Measurements from ENCODE around the gene CD70. TPM values are rescaled to one million over a fixed set of nuclear protein-coding genes. Genes with fewer than 3 reads are reported as not detected.
"Not testable (repeated sequence)": the region's sequence is repeated elsewhere in the genome, so short reads cannot be mapped to it uniquely, and the experiment has no call there.

Gene CD70
- total RNA-seq, 1 donor, result 0.27 TPM

- peak in 1 of 3 donors; percentile 31 for DNase-seq (ENCODE audit: low read depth in 2 of 3, low spot score in 2 of 3)
Observed at GRCh38 chr19:6572217-6572616, 18.7 kb downstream of the CD70 start.

GRCh38 chr19:6571167-6571566 is 19.8 kb downstream of the CD70 start:
- DNase-seq (ENCODE audit: low read depth in 2 of 3, low spot score in 2 of 3), result no peak

- DNase-seq (ENCODE audit: low read depth in 2 of 3, low spot score in 2 of 3), result no peak
Observed at GRCh38 chr19:6570764-6571163, 20.2 kb downstream of the CD70 start.

- DNase-seq (ENCODE audit: low read depth in 2 of 3, low spot score in 2 of 3), result no peak
Observed at GRCh38 chr19:6568816-6569215, 22.1 kb downstream of the CD70 start.

- DNase-seq (ENCODE audit: low read depth in 2 of 3, low spot score in 2 of 3), result no peak
Observed at GRCh38 chr19:6568010-6568526, 22.9 kb downstream of the CD70 start.

- not testable (repeated sequence) for DNase-seq (ENCODE audit: low read depth in 2 of 3, low spot score in 2 of 3)
Observed at GRCh38 chr19:6566727-6567126, 24.2 kb downstream of the CD70 start.

GRCh38 chr19:6564393-6564792 is 26.6 kb downstream of the CD70 start:
- DNase-seq (ENCODE audit: low read depth in 2 of 3, low spot score in 2 of 3), result peak in 2 of 3 donors; percentile 31 to 63

GRCh38 chr19:6562437-6562836 is 28.5 kb downstream of the CD70 start:
- DNase-seq (ENCODE audit: low read depth in 2 of 3, low spot score in 2 of 3), result not testable (repeated sequence)

- DNase-seq (ENCODE audit: low read depth in 2 of 3, low spot score in 2 of 3), result no peak
Observed at GRCh38 chr19:6556480-6557195, 34.3 kb downstream of the CD70 start.

- no peak for DNase-seq (ENCODE audit: low read depth in 2 of 3, low spot score in 2 of 3)
Observed at GRCh38 chr19:6556043-6556449, 34.9 kb downstream of the CD70 start.

GRCh38 chr19:6551607-6552450 is 39.1 kb downstream of the CD70 start:
- DNase-seq (ENCODE audit: low read depth in 2 of 3, low spot score in 2 of 3), result peak in 2 of 3 donors; percentile 76 to 81

- no peak for DNase-seq (ENCODE audit: low read depth in 2 of 3, low spot score in 2 of 3)
Observed at GRCh38 chr19:6551091-6551490, 39.9 kb downstream of the CD70 start.

GRCh38 chr19:6550679-6551078 is 40.3 kb downstream of the CD70 start:
- not testable (repeated sequence) for DNase-seq (ENCODE audit: low read depth in 2 of 3, low spot score in 2 of 3)

- DNase-seq (ENCODE audit: low read depth in 2 of 3, low spot score in 2 of 3), result no peak
Observed at GRCh38 chr19:6543866-6544347, 47.0 kb downstream of the CD70 start.

- no peak for DNase-seq (ENCODE audit: low read depth in 2 of 3, low spot score in 2 of 3)
Observed at GRCh38 chr19:6540918-6541689, 49.8 kb downstream of the CD70 start.

GRCh38 chr19:6539514-6539913 is 51.4 kb downstream of the CD70 start:
- no peak for DNase-seq (ENCODE audit: low read depth in 2 of 3, low spot score in 2 of 3)

Small RNAs within 50 kb of the gene (small RNA-seq; reads per million reads assigned to genes)
- not detected for gene RF00019

Other genes starting within 250 kb of the CD70 start
- gene CLPP, start 229.6 kb downstream of the CD70 start, total RNA-seq, result 193 TPM
- gene ALKBH7, start 218.4 kb downstream of the CD70 start, total RNA-seq, result 66.0 TPM
- 2.2 TPM for gene PSPN, start 215.2 kb downstream of the CD70 start, total RNA-seq
- 69.7 TPM for gene GTF2F1, start 198.0 kb downstream of the CD70 start, total RNA-seq
- 100 TPM for gene KHSRP, start 166.3 kb downstream of the CD70 start, total RNA-seq
- not detected for gene SLC25A41, start 157.4 kb downstream of the CD70 start, total RNA-seq
- 10.8 TPM for gene SLC25A23, start 131.4 kb downstream of the CD70 start, total RNA-seq
- gene CRB3, start 126.9 kb downstream of the CD70 start, total RNA-seq, result 0.27 TPM
- 9.2 TPM for gene DENND1C, start 109.4 kb downstream of the CD70 start, total RNA-seq
- gene TUBB4A, start 88.8 kb downstream of the CD70 start, total RNA-seq, result 7.0 TPM
- 2.2 TPM for gene TNFSF9, start 60.1 kb downstream of the CD70 start, total RNA-seq
- 0.27 TPM for gene TNFSF14, start 79.0 kb upstream of the CD70 start, total RNA-seq
- gene C3, start 129.5 kb upstream of the CD70 start, total RNA-seq, result under 0.01 TPM
- 45.8 TPM for gene GPR108, start 146.4 kb upstream of the CD70 start, total RNA-seq
- gene TRIP10, start 148.5 kb upstream of the CD70 start, total RNA-seq, result 8.3 TPM
- gene SH2D3A, start 176.3 kb upstream of the CD70 start, total RNA-seq, result 8.9 TPM
- gene VAV1, start 181.6 kb upstream of the CD70 start, total RNA-seq, result 77.0 TPM